Common myeloid progenitor, CD34-positive (primary cell): ENCODE results near the gene LGALS8.
"Not testable (repeated sequence)": the region's sequence is repeated elsewhere in the genome, so short reads cannot be mapped to it uniquely, and the experiment has no call there.

Experiments used
- CTCF ChIA-PET: fragments of 350-600 bp; sonication (Branson Sonifier 250); formaldehyde crosslinking; loops from one replicate; lab custom pipeline; 2021; ENCODE audit warnings: antibody characterized with exemption; lab: Charles Lee
- POLR2A ChIA-PET: fragments of 350-600 bp; sonication (Branson Sonifier 250); formaldehyde crosslinking; loops from one replicate; lab custom pipeline; 2021; ENCODE audit warnings: antibody characterized with exemption; lab: Charles Lee
- DNase-seq, 3 donors: peaks; one replicate each; pipeline versions ENCODE4 v3.0.0 to v3.0.0-alpha.2; 2013
- H3K27ac ChIP-seq, 2 experiments: 1 replicate in 1 of 2; 2 replicates in 1 of 2; pipeline ENCODE4 v1.7.0; 2013; ENCODE audit warnings: inconsistent platforms in 2 of 2, low read length in 2 of 2, mild to moderate bottlenecking in 2 of 2, low read depth in 1 of 2, moderate library complexity in 1 of 2; ENCODE audit not compliant: severe bottlenecking in 2 of 2, insufficient read depth in 1 of 2, poor library complexity in 1 of 2
- H3K27me3 ChIP-seq, 5 experiments: replicated peaks in 2 of 5; 1 replicate in 3 of 5; 2 replicates in 2 of 5; pipeline versions ENCODE4 v1.6.1 to v1.7.0; 2013; ENCODE audit warnings: low read length in 4 of 5, mild to moderate bottlenecking in 2 of 5, moderate library complexity in 2 of 5, inconsistent platforms in 1 of 5; ENCODE audit not compliant: insufficient read depth in 5 of 5, control insufficient read depth in 4 of 5
- H3K36me3 ChIP-seq, 4 experiments: 1 replicate in 2 of 4; 2 replicates in 2 of 4; pipeline versions ENCODE4 v1.6.1 to v1.7.0; 2013; ENCODE audit warnings: low read length in 3 of 4, control low read depth in 1 of 4, mild to moderate bottlenecking in 1 of 4; ENCODE audit not compliant: control insufficient read depth in 4 of 4, insufficient read depth in 4 of 4
- H3K4me1 ChIP-seq, 4 experiments: 1 replicate in 3 of 4; 2 replicates in 1 of 4; pipeline versions ENCODE4 v1.6.1 to v1.7.1; 2013; ENCODE audit warnings: low read length in 3 of 4, mild to moderate bottlenecking in 3 of 4, control low read depth in 1 of 4, inconsistent platforms in 1 of 4, moderate library complexity in 1 of 4; ENCODE audit not compliant: control insufficient read depth in 4 of 4, insufficient read depth in 4 of 4; ENCODE audit errors: control extremely low read depth in 1 of 4
- H3K4me3 ChIP-seq, 7 experiments: 1 replicate in 4 of 7; 2 replicates in 3 of 7; pipeline versions ENCODE4 v1.5.1 to v1.7.0; 2013; ENCODE audit warnings: mild to moderate bottlenecking in 7 of 7, low read length in 6 of 7, moderate library complexity in 6 of 7, inconsistent platforms in 2 of 7, low read depth in 2 of 7, control low read depth in 1 of 7; ENCODE audit not compliant: insufficient read depth in 4 of 7, control insufficient read depth in 1 of 7; ENCODE audit errors: extremely low read depth in 1 of 7
- H3K9me3 ChIP-seq, 5 experiments: 1 replicate in 4 of 5; 2 replicates in 1 of 5; pipeline versions ENCODE4 v1.6.1 to v1.7.1; 2013; ENCODE audit warnings: low read length in 4 of 5, mild to moderate bottlenecking in 2 of 5, inconsistent platforms in 1 of 5, low read depth in 1 of 5, moderate library complexity in 1 of 5; ENCODE audit not compliant: control insufficient read depth in 4 of 5, insufficient read depth in 2 of 5; ENCODE audit errors: control extremely low read depth in 1 of 5
- WGBS: methylation state at CpG from one replicate; pipeline ENCODE4 v1.1.5; 2013; ENCODE audit not compliant: insufficient coverage; 5-methylcytosine and 5-hydroxymethylcytosine counted together

LGALS8 gene

DNA sequence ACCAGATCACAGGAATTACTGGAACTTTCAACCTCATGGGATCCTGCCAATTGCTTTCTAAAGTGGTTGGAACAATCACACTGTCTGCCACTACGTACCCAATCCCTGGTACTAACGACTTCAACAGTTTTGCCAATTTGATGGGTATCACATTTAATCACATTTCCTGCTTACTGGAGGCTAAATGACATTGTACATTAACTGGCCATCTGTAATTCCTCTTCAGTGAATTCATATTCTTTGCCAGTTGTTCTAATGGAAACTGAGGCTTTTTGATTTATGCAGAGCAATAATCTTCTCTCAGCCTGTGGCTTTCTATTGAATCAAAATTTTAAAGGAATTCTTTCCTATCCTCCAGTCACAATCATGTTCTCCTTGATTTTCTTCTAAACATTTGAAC lies 38.2 kb downstream of the LGALS8 start:
- 67% methylated on average over 1 of the region's 2 CpGs for WGBS

DNA sequence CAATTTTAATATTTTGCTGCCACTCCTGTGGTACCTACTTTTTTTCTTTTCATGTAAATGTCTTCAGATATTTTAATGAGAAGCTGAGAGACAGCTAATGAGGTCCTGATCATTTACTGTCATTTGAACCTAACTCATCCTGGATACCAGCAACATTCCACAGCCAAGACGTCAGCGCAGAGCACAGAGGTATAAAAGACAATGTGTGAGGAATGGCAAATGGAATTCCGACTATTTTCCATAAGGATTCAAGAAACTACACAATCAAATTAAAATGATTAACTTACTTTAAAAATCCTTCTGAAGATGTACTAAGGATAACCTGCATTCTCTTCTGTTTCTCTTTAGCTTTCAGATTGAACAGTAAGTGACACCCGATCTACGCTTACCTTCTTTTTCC lies 41.7 kb downstream of the LGALS8 start:
- Histone ChIP-seq H3K4me1 (no peaks in the 10 kb centered on the region), H3K27me3 (no peaks in the 10 kb centered on the region), H3K27ac (no peak overlapping the region), H3K4me3 (no peak overlapping the region), H3K36me3 (peaks cover 39 to 86% (median 66%) of the 10 kb centered on the region in 4 experiments), H3K9me3 (no peaks in the 10 kb centered on the region)
- CTCF ChIA-PET = interaction anchor here (1.0 kb wide), 2 partner anchors 23 to 35 kb away, joined by 3 to 4 read pairs; no protein-coding TSS in a partner anchor
- no CpG with 5 or more reads among the region's 5 CpGs for WGBS
- POLR2A ChIA-PET = no interaction called here
- no peak for DNase-seq

More for the DNA sequence above, 38.2 kb downstream of the LGALS8 start:
- no peak for DNase-seq
- no peak overlapping the region for H3K4me3 ChIP-seq
- POLR2A ChIA-PET = no interaction called here
- no peaks in the 10 kb centered on the region for H3K9me3 ChIP-seq
- H3K4me1 ChIP-seq = no peaks in the 10 kb centered on the region
- H3K27me3 ChIP-seq = no peaks in the 10 kb centered on the region
- peaks cover 40 to 93% (median 69%) of the 10 kb centered on the region in 4 experiments for H3K36me3 ChIP-seq
- peak overlapping the region in 1 of 2 experiments; percentile 0 for H3K27ac ChIP-seq
- CTCF ChIA-PET = no interaction called here

DNA sequence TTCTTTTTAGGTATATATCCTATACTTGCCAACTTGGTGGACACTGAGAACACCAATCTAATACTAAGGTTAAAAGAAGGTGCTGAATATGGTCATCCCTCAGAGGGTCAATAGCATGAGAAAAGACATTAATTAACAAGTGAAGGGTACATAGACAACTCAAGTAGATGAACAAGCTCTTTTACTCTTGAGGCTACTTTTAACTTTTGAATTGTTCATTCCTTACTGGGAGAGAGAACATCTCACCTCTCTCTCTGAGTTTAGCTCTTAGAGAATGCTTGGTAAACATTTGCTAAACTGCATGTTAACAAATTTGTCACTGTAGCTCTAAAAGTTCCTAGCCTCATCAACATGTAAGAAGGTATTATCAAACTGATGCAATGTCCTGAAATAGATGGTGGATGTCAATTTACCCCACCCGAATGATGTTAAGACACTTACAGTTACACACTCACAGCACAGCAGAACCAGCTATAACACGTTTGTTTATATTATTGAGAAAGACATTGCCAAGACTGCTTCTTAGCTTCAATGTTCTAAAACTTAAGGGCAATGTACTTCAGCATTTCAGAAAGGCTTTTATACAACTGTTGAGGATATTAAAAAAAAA lies 44.6 kb downstream of the LGALS8 start:
- WGBS = no CpG with 5 or more reads among the region's 2 CpGs
- POLR2A ChIA-PET = no interaction called here
- no peak overlapping the region for H3K4me3 ChIP-seq
- H3K9me3 ChIP-seq = no peaks in the 10 kb centered on the region
- H3K36me3 ChIP-seq = peaks cover 40 to 95% (median 76%) of the 10 kb centered on the region in 4 experiments
- CTCF ChIA-PET = no interaction called here
- no peaks in the 10 kb centered on the region for H3K27me3 ChIP-seq
- H3K27ac ChIP-seq = no peak overlapping the region
- no peak for DNase-seq
- no peaks in the 10 kb centered on the region for H3K4me1 ChIP-seq

DNA sequence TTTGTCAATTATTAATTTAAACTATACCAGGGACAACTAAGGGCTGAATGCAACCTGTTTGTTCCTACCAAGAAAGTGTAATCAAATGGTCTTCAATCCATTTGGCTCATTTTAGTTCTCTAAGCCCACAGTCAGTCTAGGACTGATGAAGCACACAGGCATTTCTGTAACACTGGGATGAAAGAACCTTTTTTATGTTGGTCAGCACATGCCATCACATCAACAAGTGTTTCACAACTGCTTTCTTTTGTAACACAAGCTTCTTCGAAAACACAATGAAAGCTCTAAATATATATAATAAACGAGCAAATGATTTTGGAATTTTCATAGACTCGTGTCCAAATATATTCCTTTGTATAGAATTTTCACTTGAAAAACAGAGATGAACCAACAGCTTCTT lies 51.7 kb downstream of the LGALS8 start:
- Histone ChIP-seq H3K36me3 (peaks cover 30 to 87% (median 57%) of the 10 kb centered on the region in 4 experiments), H3K4me1 (no peaks in the 10 kb centered on the region), H3K27me3 (no peaks in the 10 kb centered on the region), H3K27ac (no peak overlapping the region), H3K4me3 (no peak overlapping the region), H3K9me3 (no peaks in the 10 kb centered on the region)
- POLR2A ChIA-PET = no interaction called here
- WGBS = no CpG with 5 or more reads among the region's 3 CpGs
- DNase-seq = no peak
- CTCF ChIA-PET = no interaction called here

DNA sequence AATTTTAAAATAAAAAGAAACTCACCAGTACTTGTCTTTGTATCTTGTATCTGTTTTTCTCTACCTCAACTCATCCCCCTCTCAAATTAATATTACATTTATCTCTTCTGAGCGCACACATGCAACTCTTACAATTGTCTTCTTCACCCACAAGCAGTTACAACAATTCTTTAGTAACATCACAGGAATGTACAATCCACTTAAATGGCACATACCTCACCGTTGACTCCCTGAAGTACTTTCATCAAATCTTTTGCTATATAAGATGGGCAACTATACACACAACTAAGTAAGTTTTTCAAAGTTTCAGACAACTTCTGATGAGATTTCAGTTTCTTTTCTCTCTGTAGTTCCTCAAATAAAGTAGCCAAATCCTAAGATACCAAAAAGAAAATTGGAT lies 52.2 kb downstream of the LGALS8 start:
- H3K36me3 ChIP-seq = peaks cover 30 to 84% (median 55%) of the 10 kb centered on the region in 4 experiments
- H3K9me3 ChIP-seq = no peaks in the 10 kb centered on the region
- no peaks in the 10 kb centered on the region for H3K27me3 ChIP-seq
- H3K27ac ChIP-seq = no peak overlapping the region
- POLR2A ChIA-PET = no interaction called here
- no peaks in the 10 kb centered on the region for H3K4me1 ChIP-seq
- CTCF ChIA-PET = no interaction called here
- 14% methylated on average over 1 of the region's 2 CpGs for WGBS
- no peak overlapping the region for H3K4me3 ChIP-seq
- no peak for DNase-seq

DNA sequence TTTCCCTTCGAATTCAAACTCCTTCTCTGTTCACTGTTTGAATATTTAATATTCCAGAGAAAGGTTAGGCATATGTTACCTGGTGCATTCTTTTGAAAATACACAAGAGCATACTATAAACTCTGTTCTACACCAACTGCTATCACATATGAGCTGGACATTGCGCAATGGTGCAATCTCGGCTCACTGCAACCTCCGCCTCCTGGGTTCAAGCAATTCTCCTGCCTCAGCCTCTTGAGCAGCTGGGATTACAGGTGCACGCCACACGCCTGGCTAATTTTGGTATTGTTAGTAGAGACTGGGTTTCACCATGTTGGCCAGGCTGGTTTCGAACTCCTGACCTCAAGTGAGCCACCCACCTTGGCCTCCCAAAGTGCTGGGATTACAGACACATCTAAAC lies 53.3 kb downstream of the LGALS8 start:
- H3K27me3 ChIP-seq, POLR2A ChIA-PET, CTCF ChIA-PET, H3K27ac ChIP-seq, H3K4me3 ChIP-seq, H3K4me1 ChIP-seq, DNase-seq, H3K9me3 ChIP-seq: not testable (repeated sequence)
- peaks cover 27 to 82% (median 52%) of the 10 kb centered on the region in 4 experiments for H3K36me3 ChIP-seq
- 80% methylated on average over 4 of the region's 7 CpGs for WGBS

DNA sequence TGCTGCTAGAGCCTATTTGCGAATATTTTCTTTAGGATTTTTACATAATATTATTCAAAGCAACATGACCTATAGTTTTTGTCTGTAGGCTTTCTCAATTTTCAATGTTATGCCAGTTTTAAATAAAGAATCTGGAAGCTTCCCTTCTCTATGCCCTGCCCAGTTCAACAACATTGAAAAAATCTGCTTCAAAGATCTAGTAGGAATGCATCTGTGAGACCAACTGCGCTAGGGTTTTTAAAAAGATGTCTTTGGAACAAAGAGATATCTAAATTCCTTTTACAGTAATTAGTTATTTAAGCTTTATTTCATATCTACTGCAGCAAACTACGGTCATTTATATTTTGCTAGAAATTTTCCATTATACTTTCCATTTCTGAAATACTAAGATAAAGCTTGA lies 54.9 kb downstream of the LGALS8 start:
- Histone ChIP-seq H3K9me3 (no peaks in the 10 kb centered on the region), H3K4me1 (no peaks in the 10 kb centered on the region), H3K27me3 (no peaks in the 10 kb centered on the region), H3K27ac (no peak overlapping the region), H3K36me3 (peaks cover 21 to 79% (median 50%) of the 10 kb centered on the region in 4 experiments), H3K4me3 (no peak overlapping the region)
- ChIA-PET CTCF (no interaction called here), POLR2A (no interaction called here)
- no peak for DNase-seq
- 100% methylated on average over 1 of the region's 3 CpGs for WGBS
